Smooth muscle cell (in vitro differentiated cells): Measurements from ENCODE around the gene ZNF385B. TPM values are rescaled to one million over a fixed set of nuclear protein-coding genes. Genes with fewer than 3 reads are reported as not detected.

Experiments
- DNase-seq: peaks from one replicate; lab custom pipeline; 2025; ENCODE audit not compliant: unreplicated experiment; lab: John Stamatoyannopoulos, UW
- H2AFZ ChIP-seq: fragments of 200-600 bp; sonication (generic); 2 replicates; pipeline ENCODE4 v1.6.0; 2016; ENCODE audit warnings: antibody characterized with exemption, low read depth, mild to moderate bottlenecking
- H3F3A ChIP-seq: fragments of 200-600 bp; sonication (generic); 2 replicates; pipeline ENCODE4 v1.6.0; 2017; ENCODE audit warnings: antibody characterized with exemption, low read depth
- H3K27ac ChIP-seq: fragments of 200-600 bp; sonication (generic); 2 replicates; pipeline ENCODE4 v1.5.1; 2016; ENCODE audit warnings: low read depth, mild to moderate bottlenecking
- H3K27me3 ChIP-seq: fragments of 200-600 bp; sonication (generic); 2 replicates; pipeline ENCODE4 v1.6.1; 2016; ENCODE audit warnings: low read depth, mild to moderate bottlenecking
- H3K36me3 ChIP-seq: fragments of 200-600 bp; sonication (generic); 2 replicates; pipeline ENCODE4 v1.5.1; 2016; ENCODE audit warnings: low read depth
- H3K4me1 ChIP-seq: fragments of 200-600 bp; sonication (generic); 2 replicates; pipeline ENCODE4 v1.5.1; 2016; ENCODE audit warnings: low read depth
- H3K4me2 ChIP-seq: fragments of 200-600 bp; sonication (generic); 2 replicates; pipeline ENCODE4 v1.6.0; 2016; ENCODE audit warnings: mild to moderate bottlenecking
- H3K4me3 ChIP-seq: fragments of 200-600 bp; sonication (generic); 2 replicates; pipeline ENCODE4 v1.5.1; 2016; ENCODE audit warnings: mild to moderate bottlenecking
- H3K79me2 ChIP-seq: fragments of 200-600 bp; sonication (generic); 2 replicates; pipeline ENCODE4 v1.6.0; 2016; ENCODE audit warnings: low read depth, mild to moderate bottlenecking
- H3K9ac ChIP-seq: fragments of 200-600 bp; sonication (generic); 2 replicates; pipeline ENCODE4 v1.6.0; 2016; ENCODE audit warnings: low read depth
- H3K9me3 ChIP-seq: fragments of 200-600 bp; sonication (generic); replicated peaks from 2 replicates; pipeline ENCODE4 v1.5.1; 2016; ENCODE audit warnings: low read depth
- H4K20me1 ChIP-seq: fragments of 200-600 bp; sonication (generic); 2 replicates; pipeline ENCODE4 v1.6.0; 2016; ENCODE audit warnings: low read depth
- CTCF ChIP-seq: fragments of 200-600 bp; sonication (generic); IDR thresholded peaks from 2 replicates; pipeline ENCODE4 v1.5.1; 2017; ENCODE audit warnings: borderline replicate concordance, mild to moderate bottlenecking, antibody characterized with exemption; ENCODE audit not compliant: insufficient read depth, poor library complexity, severe bottlenecking
- WGBS: methylation state at CpG from one replicate; pipeline ENCODE4 v1.1.7; 2016; ENCODE audit warnings: low lambda C conversion rate; 5-methylcytosine and 5-hydroxymethylcytosine counted together
- polyA plus RNA-seq: library from polyadenylated mRNA; unstranded; fragments of >200 nt; fragmentation: Nextera tagmentation; extraction: Ambion mirVana; gene quantifications from 2 replicates; pipeline ENCODE4 v1.2.1, GENCODE V29; 2016
- total RNA-seq: library from RNA; depleted of rRNA; stranded (reverse); fragments of >200 nt; gene quantifications from 2 replicates; pipeline ENCODE4 v1.2.3, GENCODE V29; 2014

Gene ZNF385B
- total and polyA plus RNA-seq, 2 experiments from 2014 or later = 1.4 to 3.2 TPM

GRCh38 chr2:179571252-179571651 lies 290.2 kb downstream of the ZNF385B start:
- TF ChIP-seq CTCF = no peak
- Histone ChIP-seq H3K27me3 (no peaks in the 10 kb centered on the region), H3K36me3 (no peaks in the 10 kb centered on the region), H3K4me1 (peaks cover 4% of the 10 kb centered on the region), H3K4me3 (no peak overlapping the region), H3K9me3 (no peaks in the 10 kb centered on the region), H3K4me2 (no peak overlapping the region), H4K20me1 (no peaks in the 10 kb centered on the region), H3K79me2 (no peaks in the 10 kb centered on the region), H3K27ac (no peak overlapping the region), H2AFZ (no peak overlapping the region), H3K9ac (no peak overlapping the region), H3F3A (no peaks in the 10 kb centered on the region)
- DNase-seq = no peak
- WGBS = 97% methylated on average over 1 of the region's 1 CpG

- no peak overlapping the region for H3K4me3 ChIP-seq
- H3K4me2 ChIP-seq = no peak overlapping the region
- peaks cover 4% of the 10 kb centered on the region for H3K4me1 ChIP-seq
- no peak for DNase-seq
- no peak overlapping the region for H3K9ac ChIP-seq
- no peaks in the 10 kb centered on the region for H3F3A ChIP-seq
- no peak overlapping the region for H2AFZ ChIP-seq
- H3K27me3 ChIP-seq = no peaks in the 10 kb centered on the region
- no peaks in the 10 kb centered on the region for H4K20me1 ChIP-seq
- TF ChIP-seq CTCF = no peak
- WGBS = 92% methylated on average over 1 of the region's 1 CpG
- no peaks in the 10 kb centered on the region for H3K36me3 ChIP-seq
- H3K9me3 ChIP-seq = no peaks in the 10 kb centered on the region
- no peak overlapping the region for H3K27ac ChIP-seq
- no peaks in the 10 kb centered on the region for H3K79me2 ChIP-seq
Measured at GRCh38 chr2:179569831-179570233, 291.6 kb downstream of the ZNF385B start.

GRCh38 chr2:179565807-179566206 lies 295.6 kb downstream of the ZNF385B start:
- DNase-seq = no peak
- no peak overlapping the region for H3K4me3 ChIP-seq

More at GRCh38 chr2:179565807-179566206, 295.6 kb downstream of the ZNF385B start:
- H3K27me3 ChIP-seq = no peaks in the 10 kb centered on the region
- no peak overlapping the region for H2AFZ ChIP-seq
- H3K27ac ChIP-seq = no peak overlapping the region
- no peaks in the 10 kb centered on the region for H3F3A ChIP-seq
- no peaks in the 10 kb centered on the region for H3K36me3 ChIP-seq
- H3K9ac ChIP-seq = no peak overlapping the region
- H4K20me1 ChIP-seq = no peaks in the 10 kb centered on the region
- no peaks in the 10 kb centered on the region for H3K79me2 ChIP-seq
- 40% methylated on average over 2 of the region's 2 CpGs for WGBS
- TF ChIP-seq CTCF = no peak
- no peak overlapping the region for H3K4me2 ChIP-seq
- peaks cover 11% of the 10 kb centered on the region for H3K4me1 ChIP-seq
- H3K9me3 ChIP-seq = no peaks in the 10 kb centered on the region
